C4-2B (cell line): ENCODE measurements around the gene EFR3B.

Source experiments
- ZFX ChIP-seq: fragments of 450-650 bp; IDR thresholded peaks from 2 replicates; pipeline ENCODE4 v1.6.1; 2017
- TF ChIP-seq, protein P1 (sequence below): fragments of 450-650 bp; conservative IDR thresholded peaks from 2 replicates; pipeline ENCODE4 v1.5.1; 2017; ENCODE audit warnings: mild to moderate bottlenecking

DNA sequence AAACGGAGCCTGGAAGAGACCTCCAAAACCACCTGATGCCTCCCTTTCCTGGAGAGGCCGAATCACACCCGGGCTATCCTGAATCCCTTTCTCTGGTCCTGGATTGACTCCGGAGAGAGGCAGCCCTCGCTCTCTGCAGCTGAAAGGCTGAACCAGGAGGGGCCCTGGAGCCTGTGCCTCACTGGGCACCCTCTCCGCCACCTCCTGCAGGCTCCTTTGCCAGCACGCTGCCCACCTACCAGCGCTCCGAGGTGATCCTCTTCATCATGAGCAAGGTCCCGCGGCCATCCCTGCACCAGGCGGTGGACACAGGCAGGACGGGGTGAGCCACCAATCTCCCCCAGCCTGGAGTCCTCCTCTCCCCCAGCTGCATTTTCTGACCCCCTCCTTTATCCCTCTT is 90.8 kb downstream of the EFR3B start:
- TF ChIP-seq, protein P1, sequence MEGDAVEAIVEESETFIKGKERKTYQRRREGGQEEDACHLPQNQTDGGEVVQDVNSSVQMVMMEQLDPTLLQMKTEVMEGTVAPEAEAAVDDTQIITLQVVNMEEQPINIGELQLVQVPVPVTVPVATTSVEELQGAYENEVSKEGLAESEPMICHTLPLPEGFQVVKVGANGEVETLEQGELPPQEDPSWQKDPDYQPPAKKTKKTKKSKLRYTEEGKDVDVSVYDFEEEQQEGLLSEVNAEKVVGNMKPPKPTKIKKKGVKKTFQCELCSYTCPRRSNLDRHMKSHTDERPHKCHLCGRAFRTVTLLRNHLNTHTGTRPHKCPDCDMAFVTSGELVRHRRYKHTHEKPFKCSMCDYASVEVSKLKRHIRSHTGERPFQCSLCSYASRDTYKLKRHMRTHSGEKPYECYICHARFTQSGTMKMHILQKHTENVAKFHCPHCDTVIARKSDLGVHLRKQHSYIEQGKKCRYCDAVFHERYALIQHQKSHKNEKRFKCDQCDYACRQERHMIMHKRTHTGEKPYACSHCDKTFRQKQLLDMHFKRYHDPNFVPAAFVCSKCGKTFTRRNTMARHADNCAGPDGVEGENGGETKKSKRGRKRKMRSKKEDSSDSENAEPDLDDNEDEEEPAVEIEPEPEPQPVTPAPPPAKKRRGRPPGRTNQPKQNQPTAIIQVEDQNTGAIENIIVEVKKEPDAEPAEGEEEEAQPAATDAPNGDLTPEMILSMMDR, result no peak
- TF ChIP-seq ZFX, result no peak
